Common myeloid progenitor, CD34-positive (primary cell): ENCODE data around the gene CLCN6.

Source experiments
- CTCF ChIA-PET: fragments of 350-600 bp; sonication (Branson Sonifier 250); formaldehyde crosslinking; loops from one replicate; lab custom pipeline; 2021; ENCODE audit warnings: antibody characterized with exemption; lab: Charles Lee
- POLR2A ChIA-PET: fragments of 350-600 bp; sonication (Branson Sonifier 250); formaldehyde crosslinking; loops from one replicate; lab custom pipeline; 2021; ENCODE audit warnings: antibody characterized with exemption; lab: Charles Lee
- DNase-seq, 3 donors: peaks; one replicate each; pipeline versions ENCODE4 v3.0.0 to v3.0.0-alpha.2; 2013
- H3K27ac ChIP-seq, 2 experiments: 1 replicate in 1 of 2; 2 replicates in 1 of 2; pipeline ENCODE4 v1.7.0; 2013; ENCODE audit warnings: inconsistent platforms in 2 of 2, low read length in 2 of 2, mild to moderate bottlenecking in 2 of 2, low read depth in 1 of 2, moderate library complexity in 1 of 2; ENCODE audit not compliant: severe bottlenecking in 2 of 2, insufficient read depth in 1 of 2, poor library complexity in 1 of 2
- H3K27me3 ChIP-seq, 5 experiments: replicated peaks in 2 of 5; 1 replicate in 3 of 5; 2 replicates in 2 of 5; pipeline versions ENCODE4 v1.6.1 to v1.7.0; 2013; ENCODE audit warnings: low read length in 4 of 5, mild to moderate bottlenecking in 2 of 5, moderate library complexity in 2 of 5, inconsistent platforms in 1 of 5; ENCODE audit not compliant: insufficient read depth in 5 of 5, control insufficient read depth in 4 of 5
- H3K36me3 ChIP-seq, 4 experiments: 1 replicate in 2 of 4; 2 replicates in 2 of 4; pipeline versions ENCODE4 v1.6.1 to v1.7.0; 2013; ENCODE audit warnings: low read length in 3 of 4, control low read depth in 1 of 4, mild to moderate bottlenecking in 1 of 4; ENCODE audit not compliant: control insufficient read depth in 4 of 4, insufficient read depth in 4 of 4
- H3K4me1 ChIP-seq, 4 experiments: 1 replicate in 3 of 4; 2 replicates in 1 of 4; pipeline versions ENCODE4 v1.6.1 to v1.7.1; 2013; ENCODE audit warnings: low read length in 3 of 4, mild to moderate bottlenecking in 3 of 4, control low read depth in 1 of 4, inconsistent platforms in 1 of 4, moderate library complexity in 1 of 4; ENCODE audit not compliant: control insufficient read depth in 4 of 4, insufficient read depth in 4 of 4; ENCODE audit errors: control extremely low read depth in 1 of 4
- H3K4me3 ChIP-seq, 7 experiments: 1 replicate in 4 of 7; 2 replicates in 3 of 7; pipeline versions ENCODE4 v1.5.1 to v1.7.0; 2013; ENCODE audit warnings: mild to moderate bottlenecking in 7 of 7, low read length in 6 of 7, moderate library complexity in 6 of 7, inconsistent platforms in 2 of 7, low read depth in 2 of 7, control low read depth in 1 of 7; ENCODE audit not compliant: insufficient read depth in 4 of 7, control insufficient read depth in 1 of 7; ENCODE audit errors: extremely low read depth in 1 of 7
- H3K9me3 ChIP-seq, 5 experiments: 1 replicate in 4 of 5; 2 replicates in 1 of 5; pipeline versions ENCODE4 v1.6.1 to v1.7.1; 2013; ENCODE audit warnings: low read length in 4 of 5, mild to moderate bottlenecking in 2 of 5, inconsistent platforms in 1 of 5, low read depth in 1 of 5, moderate library complexity in 1 of 5; ENCODE audit not compliant: control insufficient read depth in 4 of 5, insufficient read depth in 2 of 5; ENCODE audit errors: control extremely low read depth in 1 of 5
- WGBS: methylation state at CpG from one replicate; pipeline ENCODE4 v1.1.5; 2013; ENCODE audit not compliant: insufficient coverage; 5-methylcytosine and 5-hydroxymethylcytosine counted together

The CLCN6 gene

DNA sequence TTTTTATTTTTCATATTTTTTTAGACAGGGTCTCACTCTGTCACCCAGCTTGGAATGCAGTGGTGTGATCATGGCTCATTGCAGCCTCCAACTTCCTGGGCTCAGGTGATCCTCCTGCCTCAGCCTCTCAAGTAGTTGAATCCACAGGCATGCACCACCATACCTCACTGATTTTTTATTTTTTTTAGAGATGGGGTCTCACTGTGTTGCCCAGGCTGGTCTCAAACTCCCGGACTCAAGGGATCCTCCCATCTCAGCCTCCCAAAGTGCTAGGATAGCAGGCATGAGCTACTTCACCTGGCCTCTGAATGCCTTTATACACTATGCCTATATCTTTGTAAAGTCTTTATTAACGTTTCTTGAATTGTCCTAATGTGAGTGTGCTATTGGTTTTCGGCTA is 63.1 kb downstream of the CLCN6 start:
- POLR2A ChIA-PET: no interaction called here

DNA sequence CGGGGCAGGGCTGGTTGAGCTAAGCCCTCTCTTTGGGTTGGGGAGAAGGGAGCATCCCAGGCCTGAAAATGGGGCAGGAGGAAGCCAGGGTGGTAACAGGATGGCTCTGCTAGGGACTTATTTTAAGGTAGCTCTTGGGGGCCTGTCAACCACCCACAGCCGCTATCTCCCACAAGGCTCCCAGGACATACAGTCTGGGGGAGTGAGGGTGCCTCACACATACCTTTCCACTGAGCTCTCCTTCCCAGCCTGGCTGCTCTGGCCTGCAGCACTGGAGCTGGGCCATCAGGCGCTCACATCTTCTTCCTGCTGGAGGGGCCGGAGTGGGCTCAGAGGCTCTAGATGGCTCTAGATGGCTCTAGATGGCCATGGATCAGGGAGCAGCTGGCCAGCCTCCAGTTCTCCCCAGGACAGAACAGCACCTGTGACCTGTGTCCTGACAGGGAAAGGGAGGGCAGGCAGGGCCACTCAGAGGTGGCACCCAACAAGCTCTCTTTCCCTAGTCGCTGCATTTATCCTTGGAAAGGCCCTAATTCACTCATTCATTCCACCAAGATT is 63.7 kb downstream of the CLCN6 start:
- Histone ChIP-seq H3K27ac (no peak overlapping the region), H3K4me1 (no peaks in the 10 kb centered on the region), H3K36me3 (no peaks in the 10 kb centered on the region), H3K27me3 (peaks cover 0 to 4% (median 0%) of the 10 kb centered on the region in 5 experiments), H3K4me3 (no peak overlapping the region), H3K9me3 (no peaks in the 10 kb centered on the region)
- ChIA-PET POLR2A (no interaction called here), CTCF (interaction anchor here (0.6 to 2.7 kb wide), 8 partner anchors 9 to 32 kb away, joined by 3 to 12 read pairs (median 4); no protein-coding TSS in a partner anchor)
- WGBS: 94% methylated on average over 3 of the region's 5 CpGs
- no peak for DNase-seq

More for the DNA sequence above, 63.1 kb downstream of the CLCN6 start:
- Histone ChIP-seq H3K36me3 (no peaks in the 10 kb centered on the region), H3K27me3 (peaks cover 0 to 4% (median 0%) of the 10 kb centered on the region in 5 experiments), H3K27ac (no peak overlapping the region), H3K4me3 (no peak overlapping the region), H3K4me1 (no peaks in the 10 kb centered on the region), H3K9me3 (no peaks in the 10 kb centered on the region)
- CTCF ChIA-PET: interaction anchor here (0.7 to 2.7 kb wide), 7 partner anchors 9 to 34 kb away, joined by 3 to 12 read pairs (median 4); no protein-coding TSS in a partner anchor
- 94% methylated on average over 2 of the region's 3 CpGs for WGBS
- DNase-seq: no peak

DNA sequence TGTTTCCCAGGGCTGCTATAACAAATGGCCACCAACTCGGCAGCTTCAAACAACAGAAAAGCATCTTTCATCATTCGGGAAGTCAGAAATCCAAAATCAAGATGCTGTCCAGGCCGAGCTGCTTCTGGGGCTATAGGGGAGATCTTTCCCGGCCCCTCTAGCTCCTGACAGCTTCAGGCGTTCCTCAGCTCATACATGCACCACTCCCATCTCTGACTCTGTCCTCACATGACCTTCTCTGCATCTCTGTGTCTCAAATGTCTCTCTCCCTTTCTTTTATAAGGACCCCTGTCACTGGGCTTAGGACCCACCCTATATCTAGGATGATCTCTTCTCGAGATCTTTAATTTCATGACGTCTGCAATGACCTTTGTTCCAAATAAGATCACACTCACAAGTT is 66.6 kb downstream of the CLCN6 start:
- ChIA-PET POLR2A (no interaction called here), CTCF (interaction anchor here (0.8 to 1.1 kb wide), 3 partner anchors 9 to 21 kb away, joined by 3 to 8 read pairs (median 3); no protein-coding TSS in a partner anchor)
- Histone ChIP-seq H3K36me3 (no peaks in the 10 kb centered on the region), H3K4me1 (no peaks in the 10 kb centered on the region), H3K27me3 (peaks cover 0 to 4% (median 2%) of the 10 kb centered on the region in 5 experiments), H3K4me3 (no peak overlapping the region), H3K27ac (no peak overlapping the region), H3K9me3 (no peaks in the 10 kb centered on the region)
- no peak for DNase-seq
- WGBS: 71% methylated on average over 6 of the region's 7 CpGs

DNA sequence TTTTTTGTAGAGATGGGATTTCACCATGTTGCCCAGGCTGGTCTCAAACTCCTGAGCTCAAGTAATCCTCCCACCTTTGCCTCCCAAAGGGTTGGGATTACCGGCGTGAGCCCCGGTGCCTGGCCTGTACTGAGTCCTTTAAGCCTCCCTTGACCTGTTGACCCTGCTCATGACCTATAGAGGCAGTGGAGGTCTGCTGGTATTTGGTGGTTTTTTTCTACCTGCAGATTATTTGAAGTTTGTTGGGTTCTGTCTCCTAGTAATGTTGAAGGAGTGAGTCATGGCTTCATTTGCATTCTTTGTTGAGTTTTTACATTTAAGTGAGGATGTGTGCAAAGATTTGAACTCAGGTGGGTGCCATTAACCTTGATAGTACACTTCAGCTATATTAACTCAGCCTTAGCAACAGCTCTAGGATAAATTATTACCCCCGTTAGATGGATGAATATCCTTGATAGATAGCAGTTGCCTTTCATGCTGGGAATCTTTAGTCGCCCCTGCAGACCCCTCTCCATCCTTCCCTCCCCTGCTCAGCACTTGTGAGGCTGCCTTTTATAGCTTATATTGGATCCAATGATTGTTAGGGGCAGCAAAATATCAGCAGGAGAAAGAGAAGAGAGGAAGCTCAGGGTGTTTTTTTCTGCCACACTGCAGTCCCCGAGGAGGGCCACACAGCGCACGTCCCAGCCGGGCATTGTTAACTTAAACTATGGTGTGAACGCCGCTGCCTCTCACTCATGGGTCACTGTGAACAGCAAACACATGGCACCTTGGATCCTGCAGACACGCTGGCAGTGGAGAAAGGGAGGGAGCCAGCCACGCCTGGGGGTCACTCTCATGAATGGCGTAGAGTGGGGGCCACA is 67.6 kb downstream of the CLCN6 start:
- peaks cover 0 to 4% (median 0%) of the 10 kb centered on the region in 5 experiments for H3K27me3 ChIP-seq
- 90% methylated on average over 13 of the region's 14 CpGs for WGBS
- no peaks in the 10 kb centered on the region for H3K36me3 ChIP-seq
- ChIA-PET POLR2A (no interaction called here), CTCF (interaction anchor here (1.0 to 1.1 kb wide), 2 partner anchors 20 to 22 kb away, joined by 4 to 8 read pairs; no protein-coding TSS in a partner anchor)
- no peaks in the 10 kb centered on the region for H3K4me1 ChIP-seq
- H3K9me3 ChIP-seq: no peaks in the 10 kb centered on the region
- H3K4me3 ChIP-seq: no peak overlapping the region
- H3K27ac ChIP-seq: no peak overlapping the region
- no peak for DNase-seq

DNA sequence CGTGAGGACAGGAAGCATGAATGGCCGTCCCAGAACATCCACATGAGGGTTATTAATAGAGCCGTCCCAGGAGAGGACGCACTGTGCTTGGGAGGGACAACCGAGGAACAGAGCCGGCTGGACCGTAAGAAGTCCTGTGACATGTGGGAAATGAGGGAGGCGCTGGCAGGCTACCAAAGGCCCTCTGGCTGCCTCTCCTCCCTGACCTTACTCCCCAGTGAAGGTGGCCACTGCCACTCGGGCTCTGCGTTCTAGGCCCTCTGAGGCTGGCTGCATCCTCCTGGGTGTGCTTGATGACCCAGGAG is 68.2 kb downstream of the CLCN6 start:
- Histone ChIP-seq H3K36me3 (no peaks in the 10 kb centered on the region), H3K27ac (no peak overlapping the region), H3K4me1 (no peaks in the 10 kb centered on the region), H3K4me3 (no peak overlapping the region), H3K27me3 (peaks cover 0 to 4% (median 2%) of the 10 kb centered on the region in 5 experiments), H3K9me3 (no peaks in the 10 kb centered on the region)
- ChIA-PET CTCF (interaction anchor here (1.0 kb wide), 1 partner anchor 22 kb away, joined by 4 read pairs; no protein-coding TSS in a partner anchor), POLR2A (no interaction called here)
- DNase-seq: no peak
- WGBS: 82% methylated on average over 10 of the region's 10 CpGs

DNA sequence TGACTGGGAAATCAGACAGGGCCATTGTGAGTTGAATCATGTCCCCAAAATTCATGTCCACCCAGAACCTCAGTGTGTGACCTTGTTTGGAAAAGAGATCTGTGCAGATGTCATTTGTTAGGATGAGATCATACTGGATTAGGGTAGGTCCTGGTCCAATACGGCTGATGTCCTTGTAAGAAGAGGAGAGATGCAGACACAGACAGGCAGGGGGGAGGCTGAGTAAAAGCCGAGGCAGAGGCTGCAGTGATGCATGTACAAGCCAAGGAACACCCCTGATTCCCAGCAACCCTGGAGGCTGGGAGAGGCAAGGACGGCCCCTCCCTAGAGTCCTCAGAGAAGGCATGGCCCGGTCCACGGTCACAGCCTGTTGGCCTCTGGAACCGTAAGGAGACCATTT is 68.6 kb downstream of the CLCN6 start:
- no peak overlapping the region for H3K27ac ChIP-seq
- H3K36me3 ChIP-seq: no peaks in the 10 kb centered on the region
- no peak for DNase-seq
- H3K27me3 ChIP-seq: peaks cover 0 to 4% (median 2%) of the 10 kb centered on the region in 5 experiments
- no peaks in the 10 kb centered on the region for H3K4me1 ChIP-seq
- ChIA-PET POLR2A (no interaction called here), CTCF (no interaction called here)
- WGBS: 93% methylated on average over 5 of the region's 6 CpGs
- no peaks in the 10 kb centered on the region for H3K9me3 ChIP-seq
- no peak overlapping the region for H3K4me3 ChIP-seq

DNA sequence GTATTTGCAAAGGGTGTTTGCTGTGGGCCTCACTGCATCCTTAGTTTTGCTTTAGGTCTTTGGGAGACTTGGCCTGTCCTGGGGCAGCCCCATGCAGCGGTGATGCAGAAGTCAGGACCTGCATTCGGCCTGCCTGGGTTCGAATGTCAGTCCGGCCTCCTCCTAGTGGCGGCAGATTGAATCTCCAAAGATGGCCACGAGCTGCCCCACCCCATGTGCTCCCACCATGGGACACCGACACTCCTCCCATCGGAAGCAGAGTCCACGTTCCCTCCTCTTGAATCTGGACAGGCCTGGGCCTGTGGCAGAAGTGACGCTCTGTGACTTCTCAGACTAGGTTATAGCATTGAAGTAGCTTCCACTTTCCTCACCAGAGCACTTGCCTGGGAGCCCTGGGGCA is 69.1 kb downstream of the CLCN6 start:
- no peaks in the 10 kb centered on the region for H3K9me3 ChIP-seq
- DNase-seq: no peak
- H3K4me1 ChIP-seq: no peaks in the 10 kb centered on the region
- H3K27ac ChIP-seq: no peak overlapping the region
- ChIA-PET CTCF (interaction anchor here (1.3 kb wide), 1 partner anchor 28 kb away, joined by 3 read pairs; no protein-coding TSS in a partner anchor), POLR2A (no interaction called here)
- no peak overlapping the region for H3K4me3 ChIP-seq
- no peaks in the 10 kb centered on the region for H3K36me3 ChIP-seq
- WGBS: 96% methylated on average over 9 of the region's 10 CpGs
- peaks cover 0 to 4% (median 2%) of the 10 kb centered on the region in 5 experiments for H3K27me3 ChIP-seq
